Measurements from ENCODE around the gene SESN3.

Gene SESN3

DNA sequence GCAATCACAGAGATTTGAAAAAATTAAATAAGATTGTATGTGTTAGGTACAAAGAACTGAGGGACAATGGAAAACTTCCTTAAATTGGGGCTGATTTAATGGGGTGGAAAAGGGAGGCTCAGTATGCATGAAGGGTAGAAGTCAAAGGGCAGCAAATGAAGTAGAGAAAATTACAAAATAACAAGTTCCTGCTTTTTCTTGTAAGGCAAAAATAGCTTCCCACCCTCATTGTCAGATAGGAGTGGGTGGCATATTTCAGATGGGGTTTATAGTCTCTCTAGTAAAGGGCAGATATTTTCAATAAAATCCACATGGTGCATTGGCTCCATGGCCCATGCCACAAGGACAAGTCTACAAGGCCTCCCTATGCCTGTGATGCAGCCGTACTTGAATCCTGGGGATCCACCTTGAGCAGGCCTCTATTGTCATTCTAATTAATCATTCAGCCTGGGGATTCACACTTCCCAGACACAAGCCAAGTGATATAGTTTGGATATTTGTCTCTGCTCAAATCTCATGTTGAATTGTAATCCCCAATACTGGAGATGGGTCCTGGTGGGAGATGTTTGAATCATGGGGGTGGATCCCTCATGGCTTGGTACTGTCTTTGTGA lies 36.7 kb upstream of the SESN3 start:
- no peak for DNase-seq (ENCODE audit: low spot score)
- TF ChIP-seq, protein P1, sequence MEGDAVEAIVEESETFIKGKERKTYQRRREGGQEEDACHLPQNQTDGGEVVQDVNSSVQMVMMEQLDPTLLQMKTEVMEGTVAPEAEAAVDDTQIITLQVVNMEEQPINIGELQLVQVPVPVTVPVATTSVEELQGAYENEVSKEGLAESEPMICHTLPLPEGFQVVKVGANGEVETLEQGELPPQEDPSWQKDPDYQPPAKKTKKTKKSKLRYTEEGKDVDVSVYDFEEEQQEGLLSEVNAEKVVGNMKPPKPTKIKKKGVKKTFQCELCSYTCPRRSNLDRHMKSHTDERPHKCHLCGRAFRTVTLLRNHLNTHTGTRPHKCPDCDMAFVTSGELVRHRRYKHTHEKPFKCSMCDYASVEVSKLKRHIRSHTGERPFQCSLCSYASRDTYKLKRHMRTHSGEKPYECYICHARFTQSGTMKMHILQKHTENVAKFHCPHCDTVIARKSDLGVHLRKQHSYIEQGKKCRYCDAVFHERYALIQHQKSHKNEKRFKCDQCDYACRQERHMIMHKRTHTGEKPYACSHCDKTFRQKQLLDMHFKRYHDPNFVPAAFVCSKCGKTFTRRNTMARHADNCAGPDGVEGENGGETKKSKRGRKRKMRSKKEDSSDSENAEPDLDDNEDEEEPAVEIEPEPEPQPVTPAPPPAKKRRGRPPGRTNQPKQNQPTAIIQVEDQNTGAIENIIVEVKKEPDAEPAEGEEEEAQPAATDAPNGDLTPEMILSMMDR (IDR thresholded peaks at IDR 0.05; ENCODE audit: extremely low read depth, missing control alignments), result no peak

DNA sequence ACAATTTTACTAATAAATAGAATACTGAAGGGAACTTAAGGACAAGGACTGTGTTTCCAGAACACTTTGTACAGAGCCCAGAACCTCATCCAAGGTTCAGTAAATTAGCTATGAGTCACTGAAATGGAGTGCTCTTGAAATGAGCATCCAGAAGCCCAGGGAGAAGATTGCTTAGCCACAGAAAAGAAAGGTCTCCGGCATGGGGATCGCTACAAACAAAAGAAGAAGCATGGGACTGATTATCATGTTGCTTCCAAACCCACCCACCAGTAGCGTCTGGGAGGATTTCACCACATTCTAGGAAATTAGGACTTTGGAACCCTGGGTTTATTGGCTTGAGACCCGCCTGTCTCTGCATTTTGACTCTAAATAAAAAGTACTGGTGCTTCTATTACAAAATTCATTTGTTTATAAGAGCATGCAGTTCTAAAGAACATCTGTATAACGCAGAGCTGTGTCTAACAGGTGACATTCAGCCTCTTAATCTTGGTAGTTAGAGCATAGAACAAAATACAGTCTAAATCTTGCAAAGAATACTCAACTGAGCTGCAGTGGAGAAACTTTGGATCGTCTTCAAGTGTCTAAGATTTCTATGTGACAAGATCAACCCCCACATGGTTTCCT lies 35.9 kb upstream of the SESN3 start:
- DNase-seq (ENCODE audit: low spot score), result no peak
- TF ChIP-seq, protein P1 (IDR thresholded peaks at IDR 0.05; ENCODE audit: extremely low read depth, missing control alignments), result no peak

DNA sequence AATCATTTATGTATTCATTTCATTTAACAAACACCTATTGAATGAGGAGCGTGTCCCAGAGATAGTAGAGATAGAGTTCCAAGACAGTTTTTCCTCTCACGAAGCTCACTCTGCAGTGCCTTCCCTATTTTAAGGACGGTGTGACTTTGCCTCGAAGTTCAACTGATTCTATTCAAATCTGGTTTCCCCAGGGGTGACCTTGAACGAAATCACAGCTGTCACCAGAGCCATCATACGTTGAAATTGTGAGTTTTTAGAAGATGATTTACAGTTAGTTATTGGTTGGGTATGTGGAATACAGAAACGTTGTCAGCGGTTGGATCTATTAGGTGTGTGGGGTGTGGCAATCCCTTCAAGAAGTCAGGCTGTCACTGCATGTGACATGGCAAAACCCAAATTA lies 33.9 kb upstream of the SESN3 start:
- TF ChIP-seq, protein P1 (IDR thresholded peaks at IDR 0.05; ENCODE audit: extremely low read depth, missing control alignments), result no peak
- DNase-seq (ENCODE audit: low spot score), result no peak

DNA sequence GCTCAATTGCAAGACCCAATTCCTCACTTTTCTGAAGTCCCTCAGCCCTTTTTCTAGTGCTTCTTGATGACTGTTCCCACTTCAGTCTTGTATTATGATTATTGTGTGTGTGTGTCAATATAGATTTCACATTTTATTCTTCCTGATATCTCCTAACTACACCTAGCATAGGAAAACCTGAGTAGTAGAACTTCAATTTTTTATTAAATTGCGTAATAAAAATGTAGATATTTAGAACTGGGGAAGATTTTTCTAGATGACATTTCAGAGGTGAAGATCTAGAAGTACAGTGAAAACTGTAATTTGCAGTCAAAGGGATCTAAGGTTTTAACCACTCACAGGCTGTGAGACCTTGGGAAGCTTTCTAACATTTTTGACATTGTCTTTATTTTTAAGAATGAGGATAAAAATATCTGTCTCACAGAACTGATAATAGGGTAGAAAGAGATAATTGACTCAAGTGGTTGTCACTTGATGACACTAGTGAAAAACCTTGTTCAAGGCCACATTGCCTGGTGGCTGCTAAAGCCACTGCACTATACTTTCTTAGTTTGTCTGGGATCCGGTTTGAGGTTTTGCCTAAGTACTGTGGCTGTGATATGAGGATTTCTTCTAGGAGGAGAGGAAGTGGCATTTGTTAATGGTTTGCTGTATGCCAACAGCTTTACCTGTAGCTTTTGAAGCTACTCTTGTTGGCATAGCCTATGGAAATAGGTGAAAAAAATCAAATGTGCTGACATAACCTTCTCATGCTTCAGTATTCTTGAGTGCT lies 32.2 kb upstream of the SESN3 start:
- TF ChIP-seq, protein P1 (IDR thresholded peaks at IDR 0.05; ENCODE audit: extremely low read depth, missing control alignments), result no peak
- no peak for DNase-seq (ENCODE audit: low spot score)

DNA sequence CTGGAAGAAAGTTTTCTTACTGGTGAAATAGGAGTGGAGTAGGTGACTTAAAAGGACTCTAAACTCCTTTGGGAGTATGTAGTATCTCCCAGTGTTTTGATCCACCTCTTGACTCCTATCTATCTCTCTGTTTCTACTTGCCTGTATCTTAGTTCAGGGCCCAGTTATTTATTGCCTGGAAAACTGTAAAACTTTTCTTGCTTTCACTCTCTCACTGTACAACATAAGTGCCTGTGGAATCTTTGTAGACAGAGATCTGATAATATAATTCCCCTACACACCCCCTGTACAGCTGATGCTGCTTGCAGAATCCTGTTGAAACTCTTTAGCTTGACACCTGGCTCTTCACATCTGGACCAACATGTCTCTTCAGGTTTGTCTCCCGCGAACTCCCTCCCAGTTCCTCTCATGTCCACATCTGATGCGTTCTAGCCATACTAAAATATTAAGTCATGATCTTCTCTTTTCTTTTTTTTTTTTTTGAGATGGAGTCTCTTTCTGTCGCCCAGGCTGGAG lies 26.5 kb upstream of the SESN3 start:
- DNase-seq (ENCODE audit: low spot score), result no peak
- TF ChIP-seq, protein P1 (IDR thresholded peaks at IDR 0.05; ENCODE audit: extremely low read depth, missing control alignments), result no peak

DNA sequence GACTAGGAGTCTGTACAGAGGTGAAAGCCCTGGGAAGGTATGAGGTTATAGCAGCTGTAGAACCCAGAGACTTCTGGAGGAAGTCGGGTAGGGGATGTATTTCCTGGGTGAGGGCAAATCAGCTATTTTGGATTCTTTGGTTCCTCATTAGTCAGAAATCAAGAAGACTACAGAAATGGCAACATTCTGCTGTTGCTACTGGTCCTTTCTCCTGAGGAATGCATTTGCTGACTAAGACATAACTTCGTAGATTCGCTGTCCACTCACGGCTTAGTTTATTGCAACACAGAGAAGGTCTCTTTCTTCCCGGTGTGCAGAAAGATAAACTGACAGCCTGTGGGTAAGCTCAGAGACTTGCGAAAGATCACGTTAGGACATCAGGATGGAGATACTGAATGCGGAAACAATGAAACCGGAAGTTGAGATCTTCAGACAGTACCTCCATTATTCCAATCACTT lies 25.3 kb upstream of the SESN3 start:
- no peak for DNase-seq (ENCODE audit: low spot score)
- TF ChIP-seq, protein P1 (IDR thresholded peaks at IDR 0.05; ENCODE audit: extremely low read depth, missing control alignments), result no peak
